ENCODE results near the gene SHISA9.

The SHISA9 gene

DNA sequence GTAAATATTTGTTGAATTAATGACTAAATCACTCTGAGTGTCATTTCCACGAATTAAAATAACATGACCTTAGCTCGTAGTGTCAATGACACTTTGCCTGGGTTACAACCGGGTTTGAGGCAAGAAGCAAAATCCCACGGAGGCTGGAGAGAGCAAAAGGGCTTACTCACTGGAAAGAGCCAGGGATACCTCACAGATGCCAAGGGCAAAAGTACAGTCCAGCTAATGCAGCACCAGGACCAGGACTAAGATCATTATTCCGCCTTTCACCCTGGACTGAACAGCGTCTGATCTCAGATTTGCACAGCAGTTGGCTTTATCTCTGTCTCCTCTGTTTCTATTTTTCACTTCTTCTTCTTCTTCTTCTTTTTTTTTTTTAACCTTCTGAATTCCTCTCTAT lies 175.5 kb downstream of the SHISA9 start:
- no peak for DNase-seq (ENCODE audit: low spot score)

GRCh38 chr16:13077816-13078215 lies 176.4 kb downstream of the SHISA9 start:
- no peak for DNase-seq (ENCODE audit: low spot score)

- no peak for DNase-seq (ENCODE audit: low spot score)
Measured at GRCh38 chr16:13080531-13080930, 179.1 kb downstream of the SHISA9 start.

- no peak for DNase-seq (ENCODE audit: low spot score)
Measured at GRCh38 chr16:13081825-13082331, 180.5 kb downstream of the SHISA9 start.

- no peak for DNase-seq (ENCODE audit: low spot score)
Measured at GRCh38 chr16:13083681-13084080, 182.3 kb downstream of the SHISA9 start.

DNA sequence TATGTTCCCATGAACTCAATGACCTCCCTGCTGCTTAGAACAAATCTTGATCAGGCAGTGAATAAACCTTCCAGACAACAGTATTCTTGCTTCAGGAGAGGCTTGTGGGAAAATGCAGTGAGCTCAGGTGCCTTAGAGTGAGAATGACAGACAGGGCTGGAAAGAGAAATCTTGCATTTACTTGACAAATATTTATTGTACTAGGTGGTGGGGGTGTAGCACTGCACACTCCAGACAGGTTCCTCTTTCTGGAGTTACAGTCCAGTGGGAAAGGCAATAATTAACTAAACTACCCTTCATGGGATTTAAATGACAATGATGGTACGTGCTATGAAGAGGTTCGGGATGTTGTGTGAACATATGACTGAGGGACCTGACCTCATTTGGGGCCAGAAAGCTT lies 182.9 kb downstream of the SHISA9 start:
- DNase-seq (ENCODE audit: low spot score): no peak

DNA sequence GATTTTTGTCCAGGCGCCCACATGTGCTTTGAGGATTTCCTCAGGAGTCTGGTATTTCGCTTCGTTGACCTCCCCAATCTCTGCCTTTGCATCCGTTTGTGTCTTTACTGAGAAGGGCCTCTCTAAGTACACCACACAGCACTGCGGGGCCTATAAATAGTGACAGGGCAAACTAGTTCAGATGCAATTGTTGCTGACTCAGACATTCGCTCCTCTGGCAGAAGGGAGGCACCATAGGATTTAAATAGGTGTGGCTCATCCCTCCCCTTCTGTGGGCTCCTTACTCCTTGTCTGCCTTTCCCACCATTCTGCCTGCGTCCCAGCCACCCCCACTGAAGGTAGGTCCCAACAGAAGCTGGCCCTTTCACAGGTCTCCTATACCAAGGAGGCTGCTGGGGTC lies 192.3 kb downstream of the SHISA9 start:
- DNase-seq (ENCODE audit: low spot score): no peak

DNA sequence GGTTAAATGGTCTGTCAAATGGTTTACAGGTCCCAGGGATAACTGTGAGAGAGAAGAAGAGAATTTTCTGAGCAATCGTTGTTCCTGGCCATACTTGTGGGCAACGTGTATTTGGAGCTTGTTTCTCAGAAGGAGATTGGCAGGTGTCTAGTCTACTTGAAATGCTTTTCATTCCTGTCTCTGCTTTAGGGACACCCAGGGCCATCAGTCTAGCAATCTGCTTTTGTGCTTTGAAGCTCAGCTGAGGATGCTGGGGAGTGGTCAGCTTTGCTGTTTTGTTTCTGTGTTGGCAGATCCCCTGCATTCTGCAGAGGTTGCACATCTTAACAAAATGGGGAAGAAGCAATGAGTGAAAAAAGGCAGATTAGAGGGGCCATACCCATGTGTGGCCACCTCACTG lies 193.7 kb downstream of the SHISA9 start:
- no peak for DNase-seq (ENCODE audit: low spot score)

DNA sequence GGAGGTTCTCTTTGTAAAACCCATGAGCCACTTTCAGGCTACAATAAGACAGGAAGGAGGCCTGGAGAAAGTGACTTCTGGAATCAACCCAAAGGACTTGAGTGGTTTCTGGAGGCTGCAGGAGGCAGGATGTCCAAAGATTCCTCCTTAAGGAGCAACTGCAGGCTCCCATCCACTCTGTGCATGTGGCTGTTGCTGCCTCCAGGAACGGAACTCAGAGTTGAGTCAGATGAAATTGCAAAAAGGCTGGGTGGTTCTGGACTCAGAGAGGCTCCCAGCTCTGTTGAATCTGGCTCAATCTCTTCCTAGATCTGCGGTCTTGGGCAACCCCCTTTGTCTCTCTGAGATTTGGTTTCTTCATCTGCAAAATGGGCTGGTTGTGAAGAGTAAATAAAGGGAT lies 197.1 kb downstream of the SHISA9 start:
- no peak for DNase-seq (ENCODE audit: low spot score)

DNA sequence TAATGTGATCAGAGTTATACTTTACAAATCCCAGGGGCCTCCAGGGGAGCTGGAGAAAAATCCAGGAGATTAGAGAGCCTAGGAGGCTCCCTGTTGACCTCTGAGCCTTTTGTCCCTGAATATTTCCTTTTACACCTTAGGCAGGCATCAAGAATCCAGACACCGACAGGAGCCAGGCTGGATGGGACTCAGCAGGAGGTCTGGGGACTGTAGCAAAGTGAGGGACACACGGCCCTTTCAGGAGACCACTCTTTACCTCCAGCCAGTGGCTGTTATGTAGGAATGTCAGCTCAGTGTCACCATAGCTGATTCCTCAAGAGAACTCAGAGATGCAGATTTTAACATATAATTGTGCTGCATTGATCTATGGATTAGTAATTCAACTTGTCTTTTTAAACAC lies 198.4 kb downstream of the SHISA9 start:
- no peak for DNase-seq (ENCODE audit: low spot score)

- no peak for DNase-seq (ENCODE audit: low spot score)
Measured at GRCh38 chr16:13100970-13101369, 199.6 kb downstream of the SHISA9 start.

DNA sequence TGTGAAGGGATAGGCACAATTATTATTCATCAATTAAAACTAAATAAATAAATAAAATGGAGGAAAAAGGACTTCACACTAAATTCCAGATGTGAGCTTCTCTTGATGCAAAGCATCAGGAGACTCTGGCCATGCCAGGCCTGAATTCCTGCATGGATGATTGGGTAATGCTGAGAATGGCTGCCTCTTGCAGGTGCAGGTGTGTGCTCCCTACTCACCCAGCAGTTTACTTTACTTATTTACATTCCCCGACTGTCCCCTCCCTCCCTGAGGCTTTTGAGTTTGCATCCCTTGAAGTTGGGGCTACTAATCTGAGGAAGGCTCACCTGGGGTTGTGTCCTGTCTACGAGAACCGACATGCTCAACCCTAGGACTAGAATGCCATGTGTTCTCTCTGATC lies 200.4 kb downstream of the SHISA9 start:
- DNase-seq (ENCODE audit: low spot score): no peak

GRCh38 chr16:13102401-13102800 lies 201.0 kb downstream of the SHISA9 start:
- no peak for DNase-seq (ENCODE audit: low spot score)

DNA sequence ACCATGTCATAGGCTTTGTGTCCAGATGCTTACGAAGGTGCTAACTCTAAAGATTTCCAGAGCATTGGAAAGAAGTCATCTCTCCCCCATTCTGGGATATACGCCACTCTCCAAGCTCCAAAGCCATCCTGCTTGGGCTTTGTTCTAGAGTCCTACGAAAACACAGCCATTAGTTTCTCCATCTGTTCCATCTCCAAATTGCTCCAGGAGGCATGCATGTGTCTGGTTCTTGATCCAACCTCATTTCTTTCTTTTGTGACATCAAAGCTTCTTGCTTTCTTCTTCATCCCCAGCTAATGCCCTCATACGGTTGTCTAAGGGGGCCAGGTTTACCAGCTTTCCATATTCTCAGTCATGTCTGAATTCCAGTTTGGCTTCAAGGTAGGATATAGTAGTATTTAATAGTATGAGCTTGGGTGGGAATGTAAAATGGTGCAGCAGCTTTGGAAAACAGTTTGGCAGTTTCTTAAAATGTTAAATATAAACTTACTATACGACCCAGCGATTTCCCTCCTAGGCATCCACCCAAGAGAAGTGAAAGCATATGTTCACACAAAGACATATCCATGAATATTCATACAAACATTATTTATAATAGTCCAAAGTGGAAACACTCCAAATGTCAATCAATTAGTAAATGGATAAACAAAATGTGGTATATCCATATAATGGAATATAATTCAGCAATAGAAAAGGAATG lies 202.6 kb downstream of the SHISA9 start:
- no peak for DNase-seq (ENCODE audit: low spot score)

DNA sequence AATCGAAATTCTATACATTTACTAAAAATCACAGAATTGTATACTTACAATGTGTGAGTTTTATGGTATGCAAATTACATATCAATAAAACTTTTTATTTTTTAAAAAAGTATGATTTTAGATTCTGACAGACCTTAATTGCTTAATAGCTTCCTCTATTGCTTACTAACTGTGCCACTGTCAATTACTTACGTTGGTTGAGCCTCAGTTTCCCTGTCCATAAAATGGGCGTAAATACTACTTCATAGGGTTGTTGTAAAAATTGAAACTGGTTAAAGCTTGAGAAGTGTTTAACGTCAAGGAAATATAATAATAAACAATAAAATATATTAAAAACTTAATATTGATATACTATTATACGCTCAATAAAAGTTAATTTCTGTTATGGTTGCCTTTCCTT lies 203.4 kb downstream of the SHISA9 start:
- DNase-seq (ENCODE audit: low spot score): no peak

DNA sequence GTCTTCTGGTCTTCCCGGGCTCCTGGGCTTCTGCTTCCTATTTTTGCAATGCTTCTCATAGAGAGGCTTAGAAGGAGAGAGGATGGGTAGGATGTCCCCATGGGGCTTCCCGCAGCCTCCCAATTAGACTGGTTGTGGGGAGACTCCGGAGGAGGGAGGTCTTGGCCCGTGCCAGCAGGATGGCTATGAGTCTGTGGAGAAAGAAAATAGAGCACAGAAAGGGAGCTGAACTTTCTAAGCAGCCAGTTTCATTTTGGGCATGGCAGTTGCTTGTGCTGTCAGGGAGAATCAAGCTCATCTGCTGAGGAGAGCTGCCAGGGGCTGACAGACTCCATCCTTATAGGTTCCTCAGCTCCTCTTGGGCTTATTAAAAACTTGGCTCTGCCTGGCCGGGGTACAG lies 204.0 kb downstream of the SHISA9 start:
- no peak for DNase-seq (ENCODE audit: low spot score)

DNA sequence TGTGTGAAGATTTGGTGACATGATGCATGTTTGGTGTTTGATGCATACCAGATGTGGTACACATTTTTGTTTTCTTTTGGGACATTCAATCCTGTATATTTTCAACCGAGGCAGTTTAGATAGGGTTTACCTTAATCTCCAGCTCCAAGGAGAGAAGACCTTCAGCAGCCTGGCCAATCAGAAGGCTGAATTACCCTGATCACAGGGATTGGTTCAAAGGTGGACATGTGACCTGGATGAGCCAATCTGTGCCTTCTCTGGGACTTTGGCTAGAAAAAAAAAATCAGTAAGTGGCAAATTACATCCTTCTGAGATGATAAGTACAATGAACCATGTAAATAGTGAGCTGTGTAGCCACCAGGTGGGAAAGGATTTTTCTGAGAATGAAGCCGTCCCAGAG lies 205.1 kb downstream of the SHISA9 start:
- DNase-seq (ENCODE audit: low spot score): no peak

DNA sequence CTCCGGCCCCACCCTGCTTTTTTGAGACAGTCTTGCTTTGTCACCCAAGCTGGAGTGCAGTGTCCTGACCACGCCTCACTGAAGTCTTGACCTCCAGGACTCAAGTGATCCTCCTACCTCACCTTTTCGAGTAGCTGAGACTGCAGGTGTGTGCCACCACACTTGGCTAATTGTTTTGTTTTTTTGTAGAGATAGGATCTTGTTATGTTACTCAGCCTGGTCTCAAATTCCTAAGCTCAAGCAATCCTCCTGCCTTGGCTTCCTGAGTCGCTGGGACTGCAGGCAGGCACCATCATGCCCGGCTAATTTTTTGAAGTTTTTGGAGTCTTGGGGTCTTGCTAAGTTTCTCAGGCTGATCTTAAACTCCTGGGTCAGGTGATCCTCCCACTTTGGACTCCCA lies 206.7 kb downstream of the SHISA9 start:
- DNase-seq (ENCODE audit: low spot score): no peak

DNA sequence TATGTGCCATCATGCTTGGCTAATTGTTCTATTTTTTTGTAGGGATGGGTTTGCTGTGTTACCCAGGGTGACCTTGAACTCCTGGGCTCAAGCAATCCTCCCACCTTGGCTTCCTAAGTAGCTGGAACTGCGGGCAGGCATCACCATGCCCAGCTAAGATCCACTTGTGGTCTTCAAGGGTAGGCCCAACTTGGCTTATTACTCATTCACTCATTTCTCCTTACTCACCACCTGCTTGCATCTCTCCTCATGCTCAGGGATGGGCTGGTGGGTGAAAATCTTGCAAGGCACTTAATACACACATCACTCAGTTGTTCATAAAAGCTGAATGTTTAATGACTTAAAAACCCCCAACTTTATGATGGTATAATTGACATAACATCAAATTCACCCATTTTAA lies 207.8 kb downstream of the SHISA9 start:
- DNase-seq (ENCODE audit: low spot score): no peak

GRCh38 chr16:13110124-13110796 lies 208.9 kb downstream of the SHISA9 start:
- DNase-seq (ENCODE audit: low spot score): no peak

- no peak for DNase-seq (ENCODE audit: low spot score)
Measured at GRCh38 chr16:13111747-13112146, 210.3 kb downstream of the SHISA9 start.

GRCh38 chr16:13113741-13114140 lies 212.3 kb downstream of the SHISA9 start:
- no peak for DNase-seq (ENCODE audit: low spot score)

DNA sequence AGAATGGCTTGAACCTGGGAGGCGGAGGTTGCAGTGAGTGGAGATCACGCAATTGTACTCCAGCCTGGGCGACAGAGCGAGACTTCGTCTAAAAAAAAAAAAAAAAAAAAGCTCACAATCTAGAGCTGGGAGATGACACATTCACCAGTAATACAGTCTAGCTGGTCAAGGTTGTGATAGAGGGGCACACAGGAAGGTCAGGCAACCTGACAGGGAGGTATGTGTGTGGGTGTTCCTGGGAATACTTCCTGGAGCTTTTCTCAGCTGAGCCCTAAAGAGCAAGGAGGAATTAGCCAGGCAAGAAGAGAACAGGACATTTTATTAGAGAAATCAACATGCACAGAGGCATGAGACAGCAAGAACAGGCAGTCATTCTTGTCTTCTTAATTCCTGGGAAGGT lies 216.7 kb downstream of the SHISA9 start:
- no peak for DNase-seq (ENCODE audit: low spot score)

DNA sequence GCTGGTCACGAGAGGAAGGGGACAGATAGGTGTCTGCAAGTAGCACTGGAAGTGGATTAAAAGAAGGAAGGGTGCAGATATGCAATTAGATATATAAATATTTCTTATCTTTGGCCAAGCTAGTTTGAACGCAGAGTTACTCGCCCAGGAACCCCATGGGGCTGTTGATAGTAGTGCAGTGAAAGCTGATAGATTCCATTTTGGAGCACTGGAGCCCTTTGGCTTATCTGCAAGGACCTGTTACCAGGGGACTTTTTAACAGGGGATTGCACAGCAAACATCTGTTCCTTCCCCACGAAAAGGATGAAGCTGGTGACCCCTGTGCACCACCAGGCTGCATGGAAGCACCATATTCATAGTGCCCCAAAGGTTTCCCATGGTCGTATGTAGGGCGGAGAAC lies 218.7 kb downstream of the SHISA9 start:
- no peak for DNase-seq (ENCODE audit: low spot score)

Data from ecto neural progenitor cell (in vitro differentiated cells).